NB4 (cell line): ENCODE results near the gene MEF2C.

ENCODE experiments used
- CTCF ChIP-seq: IDR thresholded peaks from one replicate; pipeline ENCODE4 v1.5.1; 2012; ENCODE audit warnings: low read depth, low read length
- MYC ChIP-seq: IDR thresholded peaks from 2 replicates; pipeline ENCODE4 v1.6.1; 2011; ENCODE audit warnings: low read depth, low read length

DNA sequence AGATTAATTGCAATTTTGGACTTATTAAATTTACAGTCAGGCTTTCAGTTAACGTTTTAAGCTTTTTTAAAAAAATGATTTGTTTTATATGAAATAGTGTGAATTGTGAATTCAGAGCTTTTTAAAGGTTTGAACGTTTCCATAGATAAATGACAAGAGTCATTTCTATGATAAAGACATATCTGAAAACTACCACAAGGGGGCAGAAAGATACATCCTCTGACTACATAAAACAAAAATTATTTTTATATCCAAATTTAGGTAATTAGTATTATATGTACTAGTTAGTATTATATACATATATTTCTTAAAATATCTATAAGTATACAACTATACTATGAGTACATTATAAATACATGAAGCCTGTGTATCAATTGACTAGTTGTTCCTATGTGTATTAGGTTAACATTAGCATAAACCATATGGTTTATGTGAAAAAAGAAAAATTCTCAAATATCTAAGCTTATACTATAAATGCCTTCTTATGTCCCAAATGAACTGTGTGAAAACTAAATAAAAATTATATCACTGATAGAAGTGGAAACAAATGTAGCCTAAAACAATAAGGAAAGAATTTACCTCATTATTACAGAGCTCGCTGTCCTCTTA lies 155.2 kb downstream of the MEF2C start:
- TF ChIP-seq CTCF, result no peak
- TF ChIP-seq MYC, result no peak
